Ishikawa (cell line): ENCODE data around the gene LRFN2.

Experiments
- CEBPB ChIP-seq: IDR thresholded peaks from 2 replicates; pipeline ENCODE4 v1.6.1; 2012
- CREB1 ChIP-seq: IDR thresholded peaks from 2 replicates; pipeline ENCODE4 v1.6.1; 2012; ENCODE audit warnings: low read depth
- EP300 ChIP-seq: IDR thresholded peaks from 2 replicates; pipeline ENCODE4 v1.6.1; 2012; ENCODE audit warnings: borderline replicate concordance
- FOXM1 ChIP-seq: IDR thresholded peaks from 2 replicates; pipeline ENCODE4 v1.6.1; 2012; ENCODE audit warnings: low read depth, borderline replicate concordance
- MAX ChIP-seq: IDR thresholded peaks from 2 replicates; pipeline ENCODE4 v1.6.1; 2012
- NFIC ChIP-seq: IDR thresholded peaks from 2 replicates; pipeline ENCODE4 v1.6.1; 2012
- RAD21 ChIP-seq: IDR thresholded peaks from 2 replicates; pipeline ENCODE4 v1.6.1; 2012; ENCODE audit warnings: low read depth
- REST ChIP-seq: IDR thresholded peaks from 2 replicates; pipeline ENCODE4 v1.6.1; 2012; ENCODE audit warnings: low read depth, mild to moderate bottlenecking
- TAF1 ChIP-seq: IDR thresholded peaks from 2 replicates; pipeline ENCODE4 v1.6.1; 2012; ENCODE audit warnings: low read depth, mild to moderate bottlenecking
- TCF12 ChIP-seq: IDR thresholded peaks from 2 replicates; pipeline ENCODE4 v1.6.1; 2012; ENCODE audit warnings: low read depth
- TEAD4 ChIP-seq: IDR thresholded peaks from 2 replicates; pipeline ENCODE4 v1.6.1; 2012
- USF1 ChIP-seq: IDR thresholded peaks from 2 replicates; pipeline ENCODE4 v1.6.1; 2012
- YY1 ChIP-seq: IDR thresholded peaks from 2 replicates; pipeline ENCODE4 v1.6.1; 2012; ENCODE audit warnings: low read depth
- ZBTB7A ChIP-seq: IDR thresholded peaks from 2 replicates; pipeline ENCODE4 v1.6.1; 2012; ENCODE audit warnings: low read depth

Gene LRFN2

GRCh38 chr6:40353967-40354452 is 233.2 kb downstream of the LRFN2 start:
- TF ChIP-seq CREB1 (no peak), EP300 (no peak), YY1 (no peak), REST (no peak), USF1 (no peak), FOXM1 (no peak), ZBTB7A (no peak), TCF12 (no peak), NFIC (no peak), MAX (no peak), RAD21 (no peak), CEBPB (no peak), TEAD4 (no peak)

- no peak for TF ChIP-seq USF1
- TF ChIP-seq NFIC: no peak
Measured at GRCh38 chr6:40353197-40353966, 233.8 kb downstream of the LRFN2 start.

- TF ChIP-seq TEAD4 (no peak), USF1 (no peak), TAF1 (no peak), CEBPB (no peak)
Measured at GRCh38 chr6:40352527-40353170, 234.5 kb downstream of the LRFN2 start.

- no peak for TF ChIP-seq USF1
- no peak for TF ChIP-seq TEAD4
- no peak for TF ChIP-seq NFIC
- TF ChIP-seq YY1: no peak
- no peak for TF ChIP-seq RAD21
- TF ChIP-seq ZBTB7A: no peak
- no peak for TF ChIP-seq CEBPB
- TF ChIP-seq REST: no peak
- TF ChIP-seq MAX: no peak
- TF ChIP-seq FOXM1: no peak
- TF ChIP-seq TCF12: no peak
- TF ChIP-seq TAF1: no peak
- TF ChIP-seq CREB1: no peak
Measured at GRCh38 chr6:40352006-40352405, 235.2 kb downstream of the LRFN2 start.

- TF ChIP-seq TAF1 (no peak), CEBPB (no peak), REST (no peak), MAX (no peak), TCF12 (no peak), USF1 (no peak)
Measured at GRCh38 chr6:40350747-40351217, 236.4 kb downstream of the LRFN2 start.
